Stimulated activated CD4-positive, alpha-beta T cell treated with anti-CD3 and anti-CD28 coated beads, Interleukin-4, amount 100 ng/mL, for 1 hour (primary cell): ENCODE results near the gene AEN.

ENCODE experiments used
- DNase-seq: peaks from one replicate; pipeline ENCODE4 v3.0.0-alpha.2; 2020

AEN gene

GRCh38 chr15:88651136-88651732 is 30.1 kb downstream of the AEN start:
- DNase-seq = no peak

- no peak for DNase-seq
Measured at GRCh38 chr15:88651971-88652370, 30.8 kb downstream of the AEN start.

- no peak for DNase-seq
Measured at GRCh38 chr15:88652456-88653199, 31.5 kb downstream of the AEN start.

- DNase-seq = no peak
Measured at GRCh38 chr15:88653200-88654064, 32.3 kb downstream of the AEN start.

GRCh38 chr15:88654430-88655102 is 33.4 kb downstream of the AEN start:
- no peak for DNase-seq

GRCh38 chr15:88655103-88655553 is 34.0 kb downstream of the AEN start:
- DNase-seq = no peak

- no peak for DNase-seq
Measured at GRCh38 chr15:88655800-88656488, 34.8 kb downstream of the AEN start.

- DNase-seq = no peak
Measured at GRCh38 chr15:88656760-88657221, 35.7 kb downstream of the AEN start.

- DNase-seq = no peak
Measured at GRCh38 chr15:88657326-88658069, 36.4 kb downstream of the AEN start.

- no peak for DNase-seq
Measured at GRCh38 chr15:88658070-88658965, 37.2 kb downstream of the AEN start.

GRCh38 chr15:88658972-88659931 is 38.1 kb downstream of the AEN start:
- DNase-seq = no peak

- DNase-seq = no peak
Measured at GRCh38 chr15:88661041-88661700, 40.0 kb downstream of the AEN start.

GRCh38 chr15:88661761-88662556 is 40.8 kb downstream of the AEN start:
- no peak for DNase-seq

GRCh38 chr15:88663141-88663621 is 42.0 kb downstream of the AEN start:
- no peak for DNase-seq

- no peak for DNase-seq
Measured at GRCh38 chr15:88664151-88664778, 43.1 kb downstream of the AEN start.

GRCh38 chr15:88674661-88675060 is 53.5 kb downstream of the AEN start:
- DNase-seq = no peak

GRCh38 chr15:88678755-88679154 is 57.6 kb downstream of the AEN start:
- no peak for DNase-seq
